GM23338 (cell line): Measurements from ENCODE around the gene NFYB.

Experiments used
- CREB1 ChIP-seq: fragments of 250-450 bp; sonication (Bioruptor Pico); IDR thresholded peaks from 2 replicates; pipeline ENCODE4 v1.5.0; 2020; ENCODE audit warnings: low read depth, mild to moderate bottlenecking, moderate library complexity
- CTCF ChIP-seq, 2 experiments: fragments of 200-600 bp in 1 of 2; sonication (generic) in 1 of 2; conservative IDR thresholded peaks; 2 replicates each; pipeline versions ENCODE4 v1.5.1 to v1.6.1; 2016 to 2017; ENCODE audit warnings: antibody characterized with exemption in 2 of 2, low read depth in 2 of 2, mild to moderate bottlenecking in 2 of 2, moderate library complexity in 1 of 2
- ETS1 ChIP-seq: IDR thresholded peaks from 2 replicates; pipeline ENCODE4 v1.6.1; 2016; ENCODE audit warnings: antibody characterized with exemption
- EZH2 ChIP-seq: fragments of 200-600 bp; sonication (generic); IDR thresholded peaks from one replicate; pipeline ENCODE4 v1.8.0; 2017; ENCODE audit warnings: antibody characterized with exemption, mild to moderate bottlenecking, low read depth; ENCODE audit not compliant: unreplicated experiment
- EZH2phosphoT487 ChIP-seq: fragments of 200-600 bp; sonication (generic); IDR thresholded peaks from one replicate; pipeline ENCODE4 v1.8.1; 2018; ENCODE audit warnings: antibody characterized with exemption; ENCODE audit not compliant: unreplicated experiment
- JUNB ChIP-seq: IDR thresholded peaks from one replicate; pipeline ENCODE4 v1.6.1; 2016; ENCODE audit warnings: antibody characterized with exemption; ENCODE audit not compliant: unreplicated experiment
- POLR2AphosphoS5 ChIP-seq: IDR thresholded peaks from 2 replicates; pipeline ENCODE4 v1.6.1; 2016; ENCODE audit warnings: antibody characterized with exemption, low read depth
- REST ChIP-seq: IDR thresholded peaks from one replicate; pipeline ENCODE4 v1.6.1; 2018; ENCODE audit warnings: antibody characterized with exemption; ENCODE audit not compliant: unreplicated experiment
- STAT1 ChIP-seq: IDR thresholded peaks from one replicate; pipeline ENCODE4 v1.6.1; 2016; ENCODE audit warnings: antibody characterized with exemption; ENCODE audit not compliant: unreplicated experiment
- ZNF114 ChIP-seq: fragments of 250-450 bp; sonication (Bioruptor Pico); IDR thresholded peaks from 2 replicates; pipeline ENCODE4 v1.5.0; 2020; ENCODE audit warnings: mild to moderate bottlenecking, moderate library complexity
- ZNF331 ChIP-seq: fragments of 250-450 bp; sonication (Bioruptor Pico); IDR thresholded peaks from 2 replicates; pipeline ENCODE4 v1.5.0; 2020; ENCODE audit warnings: low read depth, mild to moderate bottlenecking, moderate library complexity

GRCh38 chr12:104155711-104156555 is 17.9 kb upstream of the NFYB start:
- no peak for TF ChIP-seq EZH2
- TF ChIP-seq CTCF (conservative IDR thresholded peaks at IDR 0.05; ENCODE audit: low read depth in 2 of 2), result no peak
- TF ChIP-seq ETS1, result no peak
- no peak for TF ChIP-seq REST
- TF ChIP-seq POLR2AphosphoS5, result no peak
- TF ChIP-seq EZH2phosphoT487, result no peak
- TF ChIP-seq CREB1, result no peak
- no peak for TF ChIP-seq ZNF331
- TF ChIP-seq JUNB, result no peak
- no peak for TF ChIP-seq STAT1
- TF ChIP-seq ZNF114, result no peak
